Endodermal cell (in vitro differentiated cells): ENCODE results near the gene MTIF3. TPM values are rescaled to one million over a fixed set of nuclear protein-coding genes. Genes with fewer than 3 reads are reported as not detected.

Experiments used
- DNase-seq: peaks from one replicate; pipeline ENCODE4 v3.0.0-alpha.2; 2017
- H3K27ac ChIP-seq: 2 replicates; pipeline ENCODE4 v1.5.1; 2013; ENCODE audit warnings: mild to moderate bottlenecking, low read depth, low read length, moderate library complexity
- H3K27me3 ChIP-seq: 2 replicates; pipeline ENCODE4 v1.6.1; 2013; ENCODE audit warnings: mild to moderate bottlenecking, low read length, moderate library complexity; ENCODE audit not compliant: insufficient read depth, control insufficient read depth, poor library complexity, severe bottlenecking
- H3K36me3 ChIP-seq: 2 replicates; pipeline ENCODE4 v1.7.0; 2013; ENCODE audit warnings: mild to moderate bottlenecking, low read length, moderate library complexity; ENCODE audit not compliant: control insufficient read depth, insufficient read depth
- H3K4me1 ChIP-seq: one replicate; pipeline ENCODE4 v1.7.0; 2013; ENCODE audit warnings: low read length; ENCODE audit not compliant: control insufficient read depth, insufficient read depth
- H3K4me3 ChIP-seq: 2 replicates; pipeline ENCODE4 v1.5.1; 2013; ENCODE audit warnings: mild to moderate bottlenecking, low read length, moderate library complexity
- H3K9ac ChIP-seq: 2 replicates; pipeline ENCODE4 v1.6.1; 2013; ENCODE audit warnings: mild to moderate bottlenecking, low read length, moderate library complexity; ENCODE audit not compliant: poor library complexity, severe bottlenecking; ENCODE audit errors: extremely low read depth
- H3K9me3 ChIP-seq: 2 replicates; pipeline ENCODE4 v1.6.1; 2013; ENCODE audit warnings: mild to moderate bottlenecking, low read length, moderate library complexity; ENCODE audit not compliant: control insufficient read depth
- H3K27ac Mint-ChIP-seq: 2 replicates; pipeline ENCODE4 v1.8.0; 2020; ENCODE audit warnings: mixed read lengths
- H3K27me3 Mint-ChIP-seq: 2 replicates; pipeline ENCODE4 v1.8.0; 2021; ENCODE audit warnings: mild to moderate bottlenecking, mixed read lengths; ENCODE audit not compliant: insufficient read depth
- H3K36me3 Mint-ChIP-seq: 2 replicates; pipeline ENCODE4 v1.8.0; 2020; ENCODE audit warnings: low read depth, mixed read lengths
- H3K4me1 Mint-ChIP-seq: 2 replicates; pipeline ENCODE4 v1.8.0; 2020; ENCODE audit warnings: mixed read lengths
- H3K4me3 Mint-ChIP-seq: 2 replicates; pipeline ENCODE4 v1.8.0; 2020; ENCODE audit warnings: mild to moderate bottlenecking, moderate library complexity, mixed read lengths
- H3K9me3 Mint-ChIP-seq: 2 replicates; pipeline ENCODE4 v1.8.0; 2020; ENCODE audit warnings: mild to moderate bottlenecking, mixed read lengths
- CTCF ChIP-seq: fragments of 200-600 bp; sonication (generic); conservative IDR thresholded peaks from 2 replicates; pipeline ENCODE4 v1.5.0; 2021; ENCODE audit warnings: antibody characterized with exemption, mild to moderate bottlenecking
- WGBS, 2 experiments: methylation state at CpG; one replicate each; pipeline versions ENCODE4 v1.1.5 to v1.1.7; 2013; ENCODE audit warnings: missing lambda C conversion rate in 2 of 2, mixed read lengths in 1 of 2; ENCODE audit not compliant: insufficient coverage in 1 of 2, insufficient read length in 1 of 2; 5-methylcytosine and 5-hydroxymethylcytosine counted together
- total RNA-seq, 2 donors: library from RNA; stranded (reverse); fragmentation: NEBNext Ultra II Directional in 1 of 2; extraction: Animal tissue kit (Norgen Biotek cat#: 25700) in 1 of 2; gene quantifications; 2 replicates in 1 of 2; 3 replicates in 1 of 2; pipeline ENCODE4 v1.2.1, GENCODE V29; 2021

Gene MTIF3
- total RNA-seq, 2 donors from 2014 or later: 35.0 to 46.8 TPM

GRCh38 chr13:27432611-27433210 lies 17.7 kb downstream of the MTIF3 start:
- H3K4me1 Mint-ChIP-seq: no peaks in the 10 kb centered on the region
- no peaks in the 10 kb centered on the region for H3K9me3 ChIP-seq
- H3K27me3 Mint-ChIP-seq: no peaks in the 10 kb centered on the region
- TF ChIP-seq CTCF: no peak
- peaks cover 70% of the 10 kb centered on the region for H3K36me3 Mint-ChIP-seq
- H3K4me1 ChIP-seq: no peaks in the 10 kb centered on the region
- WGBS, 2 experiments: 95 to 96% methylated on average over 9 to 12 of the region's 12 CpGs
- DNase-seq: no peak
- H3K4me3 ChIP-seq: no peak overlapping the region
- no peaks in the 10 kb centered on the region for H3K27me3 ChIP-seq
- H3K36me3 ChIP-seq: peaks cover 74% of the 10 kb centered on the region
- H3K4me3 Mint-ChIP-seq: no peak overlapping the region
- no peak overlapping the region for H3K27ac ChIP-seq
- no peak overlapping the region for H3K9ac ChIP-seq
- H3K27ac Mint-ChIP-seq: no peak overlapping the region
- H3K9me3 Mint-ChIP-seq: no peaks in the 10 kb centered on the region

- Histone ChIP-seq H3K9me3 (no peaks in the 10 kb centered on the region), H3K27ac (no peak overlapping the region), H3K4me3 (no peak overlapping the region), H3K9ac (no peak overlapping the region), H3K27me3 (no peaks in the 10 kb centered on the region), H3K4me1 (no peaks in the 10 kb centered on the region), H3K36me3 (peaks cover 74% of the 10 kb centered on the region)
- no peak for DNase-seq
- H3K9me3 Mint-ChIP-seq: no peaks in the 10 kb centered on the region
- no peaks in the 10 kb centered on the region for H3K4me1 Mint-ChIP-seq
- WGBS, 2 experiments: 90 to 93% methylated on average over 2 to 3 of the region's 3 CpGs
- peaks cover 66% of the 10 kb centered on the region for H3K36me3 Mint-ChIP-seq
- no peaks in the 10 kb centered on the region for H3K27me3 Mint-ChIP-seq
- no peak overlapping the region for H3K4me3 Mint-ChIP-seq
- H3K27ac Mint-ChIP-seq: no peak overlapping the region
- no peak for TF ChIP-seq CTCF
These were observed 18.2 kb downstream of the MTIF3 start for GRCh38 chr13:27432180-27432579.

- 93 to 94% methylated on average over 5 of the region's 5 CpGs for WGBS, 2 experiments
- Mint-ChIP-seq H3K27me3 (peaks cover 7% of the 10 kb centered on the region), H3K27ac (no peak overlapping the region), H3K9me3 (no peaks in the 10 kb centered on the region), H3K4me1 (peaks cover 20% of the 10 kb centered on the region), H3K36me3 (peaks cover 36% of the 10 kb centered on the region), H3K4me3 (no peak overlapping the region)
- Histone ChIP-seq H3K9ac (no peak overlapping the region), H3K36me3 (peaks cover 45% of the 10 kb centered on the region), H3K9me3 (no peaks in the 10 kb centered on the region), H3K27ac (no peak overlapping the region), H3K4me1 (no peaks in the 10 kb centered on the region), H3K4me3 (no peak overlapping the region), H3K27me3 (peaks cover 3% of the 10 kb centered on the region)
- TF ChIP-seq CTCF: no peak
- DNase-seq: no peak
These were observed 22.2 kb downstream of the MTIF3 start for GRCh38 chr13:27428160-27428559.
